HL-60 (cell line): ENCODE results near the gene SLC16A13.

Source experiments
- GABPA ChIP-seq: IDR thresholded peaks from 2 replicates; pipeline ENCODE4 v1.6.1; 2012; ENCODE audit warnings: low read depth
- POLR2AphosphoS5 ChIP-seq: IDR thresholded peaks from 2 replicates; pipeline ENCODE4 v1.6.1; 2012; ENCODE audit warnings: low read depth
- SPI1 ChIP-seq: IDR thresholded peaks from 2 replicates; pipeline ENCODE4 v1.6.1; 2012; ENCODE audit warnings: low read depth, mild to moderate bottlenecking, borderline replicate concordance
- TF ChIP-seq, protein P1 (sequence below): IDR thresholded peaks from one replicate; pipeline ENCODE4 v1.5.1; 2011; ENCODE audit warnings: low read length, control low read depth, inconsistent platforms; ENCODE audit not compliant: insufficient read depth

DNA sequence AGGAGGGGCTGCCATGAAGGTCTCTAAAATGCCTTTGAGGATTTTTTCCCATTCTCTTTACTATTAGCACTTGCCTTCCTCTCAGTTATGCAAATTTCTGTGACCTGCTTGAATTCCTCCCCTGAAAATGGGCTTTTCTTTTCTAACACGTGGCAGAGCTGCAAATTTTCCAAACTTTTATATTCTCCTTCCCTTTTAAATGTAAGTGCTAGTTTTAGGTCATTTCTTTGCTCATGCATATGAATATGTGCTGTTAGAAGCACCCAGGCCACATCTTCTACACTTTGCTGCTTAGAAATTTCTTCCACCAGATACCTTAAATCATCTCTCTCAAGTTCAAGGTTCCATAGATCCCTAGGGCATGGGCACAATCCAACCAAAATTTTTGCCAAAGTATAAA, 32.5 kb downstream of the SLC16A13 start:
- TF ChIP-seq, protein P1, sequence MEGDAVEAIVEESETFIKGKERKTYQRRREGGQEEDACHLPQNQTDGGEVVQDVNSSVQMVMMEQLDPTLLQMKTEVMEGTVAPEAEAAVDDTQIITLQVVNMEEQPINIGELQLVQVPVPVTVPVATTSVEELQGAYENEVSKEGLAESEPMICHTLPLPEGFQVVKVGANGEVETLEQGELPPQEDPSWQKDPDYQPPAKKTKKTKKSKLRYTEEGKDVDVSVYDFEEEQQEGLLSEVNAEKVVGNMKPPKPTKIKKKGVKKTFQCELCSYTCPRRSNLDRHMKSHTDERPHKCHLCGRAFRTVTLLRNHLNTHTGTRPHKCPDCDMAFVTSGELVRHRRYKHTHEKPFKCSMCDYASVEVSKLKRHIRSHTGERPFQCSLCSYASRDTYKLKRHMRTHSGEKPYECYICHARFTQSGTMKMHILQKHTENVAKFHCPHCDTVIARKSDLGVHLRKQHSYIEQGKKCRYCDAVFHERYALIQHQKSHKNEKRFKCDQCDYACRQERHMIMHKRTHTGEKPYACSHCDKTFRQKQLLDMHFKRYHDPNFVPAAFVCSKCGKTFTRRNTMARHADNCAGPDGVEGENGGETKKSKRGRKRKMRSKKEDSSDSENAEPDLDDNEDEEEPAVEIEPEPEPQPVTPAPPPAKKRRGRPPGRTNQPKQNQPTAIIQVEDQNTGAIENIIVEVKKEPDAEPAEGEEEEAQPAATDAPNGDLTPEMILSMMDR: no peak
- no peak for TF ChIP-seq GABPA
- no peak for TF ChIP-seq SPI1
- TF ChIP-seq POLR2AphosphoS5: no peak
